IMR-90 (cell line): ENCODE data around the gene TPX2. TPM values are rescaled to one million over a fixed set of nuclear protein-coding genes. Genes with fewer than 3 reads are reported as not detected.

Experiments used
- ATAC-seq: fragments of 200-7000 bp; cut with Tn5 transposase; 2 replicates; pipeline ENCODE4 v1.9.1; 2020; ENCODE audit warnings: low read depth, mild to moderate bottlenecking, moderate library complexity
- BruUV-seq: library from RNA; stranded (reverse); fragments of 400-500 nt; replicated peaks from 2 replicates; lab custom pipeline; 2021; lab: Mats Ljungman, UMichigan
- CTCF ChIA-PET: fragments of 300-600 bp; formaldehyde crosslinking; extraction: SDS; loops from one replicate; lab custom pipeline; 2021; ENCODE audit warnings: antibody characterized with exemption; lab: Yijun Ruan, JAX
- POLR2A ChIA-PET: fragments of 300-600 bp; sonication (Branson Sonifier 250); formaldehyde crosslinking; loops from one replicate; lab custom pipeline; 2022; ENCODE audit warnings: antibody characterized with exemption; ENCODE audit not compliant: unreplicated experiment; lab: Charles Lee
- DNase-seq: peaks from one replicate; pipeline ENCODE4 v3.0.0; 2013
- H2AFZ ChIP-seq: replicated peaks from 2 replicates; pipeline ENCODE3; 2013; ENCODE audit warnings: low read length, mild to moderate bottlenecking; ENCODE audit not compliant: poor library complexity
- H2AK5ac ChIP-seq: 2 replicates; pipeline ENCODE4 v1.6.1; 2013; ENCODE audit warnings: low read depth, low read length, inconsistent platforms
- H2AK9ac ChIP-seq: replicated peaks from 2 replicates; pipeline ENCODE3; 2013; ENCODE audit warnings: mild to moderate bottlenecking, low read depth, low read length, moderate library complexity; ENCODE audit not compliant: poor library complexity
- H2BK120ac ChIP-seq: 2 replicates; pipeline ENCODE4 v1.6.1; 2013; ENCODE audit warnings: low read depth, low read length, inconsistent platforms
- H2BK15ac ChIP-seq: 3 replicates; pipeline ENCODE4 v1.6.1; 2013; ENCODE audit warnings: low read depth, low read length, inconsistent platforms
- H2BK20ac ChIP-seq: 2 replicates; pipeline ENCODE4 v1.6.1; 2013; ENCODE audit warnings: low read depth, mild to moderate bottlenecking, inconsistent platforms, low read length, moderate library complexity
- H2BK5ac ChIP-seq: 2 replicates; pipeline ENCODE4 v1.6.1; 2013; ENCODE audit warnings: mild to moderate bottlenecking, low read depth, low read length, inconsistent platforms; ENCODE audit not compliant: poor library complexity, severe bottlenecking
- H3K14ac ChIP-seq: replicated peaks from 2 replicates; pipeline ENCODE4 v1.6.1; 2013; ENCODE audit warnings: low read depth, low read length, inconsistent platforms
- H3K18ac ChIP-seq: 2 replicates; pipeline ENCODE4 v1.6.1; 2013; ENCODE audit warnings: low read depth, low read length, control low read depth
- H3K23ac ChIP-seq: 2 replicates; pipeline ENCODE4 v1.6.1; 2013; ENCODE audit warnings: low read depth, low read length, inconsistent platforms
- H3K27ac ChIP-seq: 2 replicates; pipeline ENCODE4 v1.5.1; 2013; ENCODE audit warnings: mild to moderate bottlenecking, control low read depth, low read length; ENCODE audit not compliant: insufficient read depth
- H3K27me3 ChIP-seq: 2 replicates; pipeline ENCODE4 v1.6.1; 2013; ENCODE audit warnings: low read length; ENCODE audit not compliant: control insufficient read depth, insufficient read depth
- H3K36me3 ChIP-seq: 2 replicates; pipeline ENCODE4 v1.6.1; 2013; ENCODE audit warnings: low read length, mixed read lengths; ENCODE audit not compliant: control insufficient read depth, insufficient read depth
- H3K4ac ChIP-seq: 2 replicates; pipeline ENCODE4 v1.6.1; 2013; ENCODE audit warnings: low read depth, low read length, inconsistent platforms
- H3K4me1 ChIP-seq: 2 replicates; pipeline ENCODE4 v1.6.1; 2013; ENCODE audit warnings: low read length, mixed read lengths; ENCODE audit not compliant: control insufficient read depth, insufficient read depth
- H3K4me2 ChIP-seq: 2 replicates; pipeline ENCODE4 v1.6.1; 2013; ENCODE audit warnings: low read depth, mild to moderate bottlenecking, control low read depth, low read length, moderate library complexity
- H3K4me3 ChIP-seq: 2 replicates; pipeline ENCODE4 v1.5.1; 2013; ENCODE audit warnings: low read depth, mild to moderate bottlenecking, control low read depth, low read length, moderate library complexity; ENCODE audit not compliant: insufficient read depth
- H3K56ac ChIP-seq: 2 replicates; pipeline ENCODE4 v1.6.1; 2013; ENCODE audit warnings: low read length, inconsistent platforms; ENCODE audit not compliant: insufficient read depth; ENCODE audit errors: extremely low read depth
- H3K79me1 ChIP-seq, 2 experiments: 2 replicates each; pipeline ENCODE4 v1.6.1; 2013; ENCODE audit warnings: low read length in 2 of 2, inconsistent platforms in 1 of 2, low read depth in 1 of 2
- H3K9ac ChIP-seq: 2 replicates; pipeline ENCODE4 v1.6.1; 2013; ENCODE audit warnings: low read depth, low read length, control low read depth
- H3K9me1 ChIP-seq: 2 replicates; pipeline ENCODE4 v1.6.1; 2013; ENCODE audit warnings: low read length, inconsistent platforms; ENCODE audit not compliant: insufficient read depth
- H3K9me3 ChIP-seq: 2 replicates; pipeline ENCODE4 v1.6.1; 2013; ENCODE audit warnings: low read length; ENCODE audit not compliant: control insufficient read depth, insufficient read depth
- H4K20me1 ChIP-seq: 2 replicates; pipeline ENCODE4 v1.6.1; 2013; ENCODE audit warnings: low read length, inconsistent platforms; ENCODE audit not compliant: insufficient read depth
- H4K5ac ChIP-seq: 2 replicates; pipeline ENCODE4 v1.6.1; 2013; ENCODE audit warnings: mild to moderate bottlenecking, low read depth, low read length, control low read depth
- H4K8ac ChIP-seq, 2 experiments: 2 replicates each; pipeline ENCODE4 v1.6.1; 2013; ENCODE audit warnings: low read depth in 2 of 2, low read length in 2 of 2, control low read depth in 1 of 2, inconsistent platforms in 1 of 2
- H4K91ac ChIP-seq: 2 replicates; pipeline ENCODE4 v1.6.1; 2013; ENCODE audit warnings: low read depth, low read length, inconsistent platforms; ENCODE audit not compliant: insufficient read depth
- CTCF ChIP-seq: conservative IDR thresholded peaks from 2 replicates; pipeline ENCODE4 v1.5.1; 2012; ENCODE audit warnings: mild to moderate bottlenecking, low read depth, low read length, improper control_type of control experiment
- FOS ChIP-seq: fragments of 150-350 bp; IDR thresholded peaks from 2 replicates; pipeline ENCODE4 v1.6.1; 2016; ENCODE audit warnings: low read depth, low read length
- MXI1 ChIP-seq: IDR thresholded peaks from 2 replicates; pipeline ENCODE4 v1.6.1; 2012; ENCODE audit warnings: low read depth, mild to moderate bottlenecking, low read length, moderate library complexity, borderline replicate concordance
- SMC3 ChIP-seq: fragments of 150-350 bp; IDR thresholded peaks from 2 replicates; pipeline ENCODE4 v1.6.1; 2016; ENCODE audit warnings: low read depth, mild to moderate bottlenecking, antibody characterized with exemption, low read length, moderate library complexity
- WGBS, 2 experiments: methylation state at CpG; one replicate each; pipeline versions ENCODE4 v1.1.5 to v1.1.7; 2013; ENCODE audit warnings: missing lambda C conversion rate in 2 of 2; ENCODE audit not compliant: insufficient read length in 1 of 2; ENCODE audit errors: extremely low coverage in 2 of 2; 5-methylcytosine and 5-hydroxymethylcytosine counted together
- dilution Hi-C: fragments of 300-500 bp; cut with HindIII; formaldehyde crosslinking; loops from one replicate; pipeline ENCODE4 v1.14.3; 2018; ENCODE audit warnings: low sequenced_read_pairs; ENCODE audit not compliant: unreplicated experiment
- in situ Hi-C: fragments of 300-500 bp; cut with MboI; formaldehyde crosslinking; loops from 3 replicates; pipeline ENCODE4 v1.14.3; 2019; ENCODE audit warnings: low sequenced_read_pairs, inconsistent platforms, mixed read lengths
- intact Hi-C: fragments of 100-400 bp; cut with micrococcal nuclease; formaldehyde crosslinking; loops from 2 replicates; pipeline ENCODE4 v1.10.0; 2022
- polyA plus RNA-seq, 3 experiments: library from polyadenylated mRNA; depleted of rRNA; stranded (reverse); fragments of >200 nt; gene quantifications; 2 replicates each; pipeline ENCODE4 v1.2.3, GENCODE V29; 2012; ENCODE audit warnings: low replicate concordance in 1 of 3
- total RNA-seq: library from RNA; depleted of rRNA; stranded (reverse); fragments of >200 nt; gene quantifications from 2 replicates; pipeline ENCODE4 v1.2.3, GENCODE V29; 2012

Gene TPX2
- total and polyA plus RNA-seq, 2 of the 4 experiments (the other 2 are of a cell fraction) = 28.5 to 72.2 TPM

- Histone ChIP-seq H3K4ac (no peak within 1 kb of the TSS), H3K18ac (no peak within 1 kb of the TSS), H3K4me1 (peaks cover 15% of the 10 kb centered on the region), H3K36me3 (no peaks in the 10 kb centered on the region), H2AK5ac (peak within 1 kb of the TSS; percentile 54; the same call in 1 of the 2 replicates), H3K23ac (no peak within 1 kb of the TSS), H3K4me3 (no peak within 1 kb of the TSS), H3K14ac (no peak within 1 kb of the TSS), H4K20me1 (peaks cover 13% of the 10 kb centered on the region), H2BK5ac (peak within 1 kb of the TSS; percentile 55), H2BK20ac (no peak within 1 kb of the TSS), H2BK15ac (0 out of 3 replicates have a peak within 1 kb of the TSS, but pooled peaks have one; percentile 18), H3K27me3 (peaks cover 33% of the 10 kb centered on the region), H2AFZ (peak within 1 kb of the TSS; percentile 26), H3K9me1 (peaks cover 8% of the 10 kb centered on the region; the same call in 1 of the 2 replicates), H3K9ac (no peak within 1 kb of the TSS), H3K27ac (no peak within 1 kb of the TSS), H2AK9ac (peak within 1 kb of the TSS; percentile 67), H4K8ac (no peak within 1 kb of the TSS), H3K79me1 (no peaks in the 10 kb centered on the region), H4K5ac (no peak within 1 kb of the TSS), H3K9me3 (no peaks in the 10 kb centered on the region), H3K56ac (no peak within 1 kb of the TSS), H4K91ac (no peak within 1 kb of the TSS), H2BK120ac (no peak within 1 kb of the TSS), H3K4me2 (no peak within 1 kb of the TSS)
- dilution Hi-C loops = no loop called here
- BruUV-seq = no TSS peak
- 67% methylated on average over 10 of the region's 21 CpGs; no CpG with 5 or more reads in 1 of the 2 experiments for WGBS, 2 experiments
- TF ChIP-seq MXI1 (no peak), CTCF (no peak), SMC3 (no peak), FOS (no peak)
- in situ Hi-C loops = loop anchor here (25.0 kb wide), 2 partner anchors 642 to 817 kb away; partner anchors contain the start of gene C20orf203
- ATAC-seq = no peak
- intact Hi-C loops = no loop called here
- ChIA-PET CTCF (interaction anchor here (1.0 kb wide), 1 partner anchor 9 kb away, joined by 3 read pairs; no protein-coding TSS in a partner anchor), POLR2A (no interaction called here)
- DNase-seq = no peak
These were observed 106.3 kb downstream of the TPX2 start, which contains the start of gene FOXS1 for GRCh38 chr20:31845300-31845863. TSS of gene FOXS1 (minus strand) at chr20:31845604. CDS start at chr20:31845542, 62 bp downstream.
